Liver (tissue), 9 donors: ENCODE measurements around the gene UCP2. TPM values are rescaled to one million over a fixed set of nuclear protein-coding genes. Genes with fewer than 3 reads are reported as not detected.

Experiments used
- DNase-seq: peaks from one replicate; pipeline ENCODE4 v3.0.0-alpha.2; 2017; ENCODE audit warnings: low spot score
- H3K27ac ChIP-seq, 2 donors: one replicate each; pipeline ENCODE4 v1.7.0; 2013; ENCODE audit warnings: inconsistent platforms in 2 of 2, low read length in 2 of 2, control low read depth in 1 of 2, low read depth in 1 of 2, mild to moderate bottlenecking in 1 of 2
- H3K27me3 ChIP-seq, 4 donors: one replicate each; pipeline versions ENCODE4 v1.6.1 to v1.7.0; 2013; ENCODE audit warnings: low read length in 3 of 4, inconsistent platforms in 1 of 4, mild to moderate bottlenecking in 1 of 4, moderate library complexity in 1 of 4; ENCODE audit not compliant: control insufficient read depth in 4 of 4, insufficient read depth in 4 of 4
- H3K36me3 ChIP-seq, 4 donors: one replicate each; pipeline versions ENCODE4 v1.6.1 to v1.7.0; 2013; ENCODE audit warnings: low read length in 3 of 4, mild to moderate bottlenecking in 3 of 4, low read depth in 1 of 4, moderate library complexity in 1 of 4; ENCODE audit not compliant: control insufficient read depth in 4 of 4, insufficient read depth in 3 of 4
- H3K4me1 ChIP-seq, 4 donors: one replicate each; pipeline versions ENCODE4 v1.6.1 to v1.7.0; 2013; ENCODE audit warnings: low read length in 3 of 4, mild to moderate bottlenecking in 3 of 4, moderate library complexity in 1 of 4; ENCODE audit not compliant: control insufficient read depth in 4 of 4, insufficient read depth in 4 of 4
- H3K4me3 ChIP-seq, 3 donors: one replicate each; pipeline versions ENCODE4 v1.6.1 to v1.7.0; 2013; ENCODE audit warnings: low read length in 3 of 3, control low read depth in 1 of 3, low read depth in 1 of 3, mild to moderate bottlenecking in 1 of 3
- H3K9ac ChIP-seq, 2 donors: one replicate each; pipeline ENCODE4 v1.7.0; 2013; ENCODE audit warnings: low read length in 2 of 2, mild to moderate bottlenecking in 2 of 2, moderate library complexity in 2 of 2, control low read depth in 1 of 2, low read depth in 1 of 2
- H3K9me3 ChIP-seq, 4 donors: one replicate each; pipeline versions ENCODE4 v1.6.1 to v1.7.0; 2013; ENCODE audit warnings: low read length in 3 of 4; ENCODE audit not compliant: control insufficient read depth in 4 of 4
- ATF3 ChIP-seq: IDR thresholded peaks from 2 replicates; pipeline ENCODE4 v1.6.1; 2016; ENCODE audit warnings: antibody characterized with exemption
- CTCF ChIP-seq: fragments of 150-350 bp; IDR thresholded peaks from 2 replicates; pipeline ENCODE4 v1.5.1; 2017; ENCODE audit warnings: improper control_type of control experiment, low read depth, low read length; ENCODE audit not compliant: missing input control
- EGR1 ChIP-seq, 2 donors: IDR thresholded peaks; 2 replicates each; pipeline ENCODE4 v1.6.1; 2016 to 2018; ENCODE audit warnings: antibody characterized with exemption in 2 of 2, low read depth in 2 of 2
- FOXA1 ChIP-seq: IDR thresholded peaks from 2 replicates; pipeline ENCODE4 v1.6.1; 2016; ENCODE audit warnings: antibody characterized with exemption
- FOXA2 ChIP-seq: IDR thresholded peaks from 2 replicates; pipeline ENCODE4 v1.6.1; 2016; ENCODE audit warnings: antibody characterized with exemption
- HNF4A ChIP-seq, 2 donors: conservative IDR thresholded peaks; 2 replicates each; pipeline ENCODE4 v1.6.1; 2016; ENCODE audit warnings: antibody characterized with exemption in 2 of 2, mild to moderate bottlenecking in 2 of 2
- JUND ChIP-seq, 2 donors: IDR thresholded peaks; 2 replicates each; pipeline ENCODE4 v1.6.1; 2016; ENCODE audit warnings: antibody characterized with exemption in 2 of 2
- MAX ChIP-seq: IDR thresholded peaks from 2 replicates; pipeline ENCODE4 v1.6.1; 2016; ENCODE audit warnings: antibody characterized with exemption
- RXRA ChIP-seq, 2 donors: IDR thresholded peaks; 2 replicates each; pipeline ENCODE4 v1.6.1; 2017 to 2018; ENCODE audit warnings: antibody characterized with exemption in 2 of 2, mild to moderate bottlenecking in 1 of 2
- SP1 ChIP-seq: IDR thresholded peaks from 2 replicates; pipeline ENCODE4 v1.6.1; 2018; ENCODE audit warnings: antibody characterized with exemption, mild to moderate bottlenecking
- TAF1 ChIP-seq: conservative IDR thresholded peaks from 2 replicates; pipeline ENCODE4 v1.6.1; 2016; ENCODE audit warnings: antibody characterized with exemption, mild to moderate bottlenecking
- YY1 ChIP-seq: IDR thresholded peaks from 2 replicates; pipeline ENCODE4 v1.6.1; 2016; ENCODE audit warnings: antibody characterized with exemption, mild to moderate bottlenecking
- WGBS: extraction: QIAGEN DNeasy Blood & Tissue Kit; methylation state at CpG from one replicate; pipeline ENCODE4 v1.1.7; 2013; 5-methylcytosine and 5-hydroxymethylcytosine counted together
- polyA plus RNA-seq, 2 donors: library from polyadenylated mRNA; stranded (reverse) in 1 of 2; unstranded in 1 of 2; fragments of 200-250 nt in 1 of 2; fragments of >200 nt in 1 of 2; fragmentation: Nextera tagmentation in 1 of 2; extraction: Ambion mirVana in 1 of 2; gene quantifications; one replicate each; pipeline versions ENCODE4 v1.2.1 to v1.2.3, GENCODE V29; 2013 to 2015
- total RNA-seq, 2 donors: library from RNA; depleted of rRNA; stranded (reverse); fragments of >200 nt; gene quantifications; one replicate each; pipeline ENCODE4 v1.2.3, GENCODE V29; 2014
- donor health status: healthy.
- donor health status: healthy.
- donor health status: healthy.
- donor health status: healthy.
- donor health status: healthy.

Gene UCP2
- total and polyA plus RNA-seq, 4 donors, result 10.4 to 137 (median 13.6) TPM

- peaks cover 0 to 4% (median 0%) of the 10 kb centered on the region in 4 donors for H3K36me3 ChIP-seq
- H3K27ac ChIP-seq, result no peak overlapping the region
- no peak overlapping the region for H3K4me3 ChIP-seq
- TF ChIP-seq FOXA2 (no peak), CTCF (no peak), JUND (IDR thresholded peaks at IDR 0.05) (no peak), YY1 (no peak), MAX (no peak), ATF3 (no peak), TAF1 (no peak), FOXA1 (no peak), SP1 (no peak)
- H3K4me1 ChIP-seq, result peaks cover 3 to 8% (median 5%) of the 10 kb centered on the region in 4 donors
- no peak for DNase-seq
- H3K9me3 ChIP-seq, result no peaks in the 10 kb centered on the region
- no peaks in the 10 kb centered on the region for H3K27me3 ChIP-seq
- no peak overlapping the region for H3K9ac ChIP-seq
- WGBS, result 97% methylated on average over 3 of the region's 3 CpGs
Measured at GRCh38 chr11:73978576-73979086, 4.0 kb downstream of the UCP2 start.

- no peaks in the 10 kb centered on the region for H3K27me3 ChIP-seq
Measured at GRCh38 chr11:73977856-73978519, 4.7 kb downstream of the UCP2 start.

More at GRCh38 chr11:73977856-73978519, 4.7 kb downstream of the UCP2 start:
- DNase-seq, result peak; percentile 32
- Histone ChIP-seq H3K36me3 (peaks cover 0 to 4% (median 0%) of the 10 kb centered on the region in 4 donors), H3K4me1 (peaks cover 0 to 3% (median 1%) of the 10 kb centered on the region in 4 donors), H3K9ac (no peak overlapping the region), H3K9me3 (no peaks in the 10 kb centered on the region), H3K4me3 (no peak overlapping the region), H3K27ac (no peak overlapping the region)
- 96% methylated on average over 18 of the region's 18 CpGs for WGBS
- TF ChIP-seq JUND (IDR thresholded peaks at IDR 0.05) (no peak), CTCF (no peak), RXRA (IDR thresholded peaks at IDR 0.05) (no peak), SP1 (no peak), EGR1 (IDR thresholded peaks at IDR 0.05; ENCODE audit: low read depth in 2 of 2) (no peak), MAX (no peak), HNF4A (conservative IDR thresholded peaks at IDR 0.05) (no peak), TAF1 (no peak)
